ENCODE measurements around the gene PEMT. TPM values are rescaled to one million over a fixed set of nuclear protein-coding genes. Genes with fewer than 3 reads are reported as not detected.

The PEMT gene
- total RNA-seq, 1 experiment from 2014 or later, result 25.6 TPM

DNA sequence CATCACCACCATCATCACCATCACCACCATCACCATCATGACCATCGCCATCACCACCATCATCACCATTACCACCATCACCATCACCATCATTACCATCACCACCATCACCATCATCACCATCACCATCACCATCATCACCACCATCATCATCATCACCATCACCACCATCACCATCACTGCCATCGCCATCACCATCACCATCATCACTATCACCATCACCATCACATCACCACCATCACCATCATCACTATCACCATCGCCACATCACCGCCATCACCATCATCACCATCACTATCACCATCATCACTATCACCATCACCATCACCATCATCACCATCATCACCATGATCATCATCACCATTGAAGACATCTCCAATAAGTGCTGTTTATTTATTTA, 131.5 kb downstream of the PEMT start:
- intact Hi-C loops (cut with micrococcal nuclease; ENCODE audit: unreplicated experiment), result no loop called here
- TF ChIP-seq, protein P1, sequence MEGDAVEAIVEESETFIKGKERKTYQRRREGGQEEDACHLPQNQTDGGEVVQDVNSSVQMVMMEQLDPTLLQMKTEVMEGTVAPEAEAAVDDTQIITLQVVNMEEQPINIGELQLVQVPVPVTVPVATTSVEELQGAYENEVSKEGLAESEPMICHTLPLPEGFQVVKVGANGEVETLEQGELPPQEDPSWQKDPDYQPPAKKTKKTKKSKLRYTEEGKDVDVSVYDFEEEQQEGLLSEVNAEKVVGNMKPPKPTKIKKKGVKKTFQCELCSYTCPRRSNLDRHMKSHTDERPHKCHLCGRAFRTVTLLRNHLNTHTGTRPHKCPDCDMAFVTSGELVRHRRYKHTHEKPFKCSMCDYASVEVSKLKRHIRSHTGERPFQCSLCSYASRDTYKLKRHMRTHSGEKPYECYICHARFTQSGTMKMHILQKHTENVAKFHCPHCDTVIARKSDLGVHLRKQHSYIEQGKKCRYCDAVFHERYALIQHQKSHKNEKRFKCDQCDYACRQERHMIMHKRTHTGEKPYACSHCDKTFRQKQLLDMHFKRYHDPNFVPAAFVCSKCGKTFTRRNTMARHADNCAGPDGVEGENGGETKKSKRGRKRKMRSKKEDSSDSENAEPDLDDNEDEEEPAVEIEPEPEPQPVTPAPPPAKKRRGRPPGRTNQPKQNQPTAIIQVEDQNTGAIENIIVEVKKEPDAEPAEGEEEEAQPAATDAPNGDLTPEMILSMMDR (IDR thresholded peaks at IDR 0.05; ENCODE audit: unreplicated experiment), result no peak
- no peak for DNase-seq
- Mint-ChIP-seq H3K27me3 (ENCODE audit: unreplicated experiment) (peaks cover 65% of the 10 kb centered on the region), H3K4me3 (ENCODE audit: low read depth, unreplicated experiment) (no peak overlapping the region), H3K9me3 (ENCODE audit: low read depth, unreplicated experiment) (peaks cover 5% of the 10 kb centered on the region), H3K27ac (ENCODE audit: unreplicated experiment) (no peak overlapping the region), H3K36me3 (ENCODE audit: insufficient read depth, unreplicated experiment) (no peaks in the 10 kb centered on the region), H3K4me1 (ENCODE audit: low read depth, unreplicated experiment) (no peaks in the 10 kb centered on the region)
- CTCF ChIA-PET, result no interaction called here
- no TSS peak for BruUV-seq (replicated peaks)

DNA sequence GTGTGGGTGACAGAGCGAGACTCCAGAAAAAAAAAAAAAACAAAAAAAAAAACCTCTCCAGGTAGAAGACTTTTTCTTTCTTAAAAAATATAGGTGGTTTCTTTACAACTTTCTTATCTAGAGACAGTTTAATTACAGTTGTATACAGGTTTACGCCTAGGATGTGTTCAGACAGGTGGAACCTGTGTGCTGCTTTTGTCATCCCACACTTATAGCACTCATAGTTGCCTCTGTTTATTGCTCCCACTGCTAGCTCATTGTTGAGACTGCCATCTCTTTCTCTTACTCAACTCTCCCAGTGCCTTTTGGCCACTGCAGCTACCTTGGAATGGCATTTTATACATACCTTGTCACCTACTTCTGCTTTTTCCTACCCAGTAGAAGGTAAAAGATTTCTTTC, 133.8 kb downstream of the PEMT start:
- Mint-ChIP-seq H3K36me3 (ENCODE audit: insufficient read depth, unreplicated experiment) (no peaks in the 10 kb centered on the region), H3K4me3 (ENCODE audit: low read depth, unreplicated experiment) (no peak overlapping the region), H3K9me3 (ENCODE audit: low read depth, unreplicated experiment) (peaks cover 5% of the 10 kb centered on the region), H3K4me1 (ENCODE audit: low read depth, unreplicated experiment) (no peaks in the 10 kb centered on the region), H3K27me3 (ENCODE audit: unreplicated experiment) (peaks cover 73% of the 10 kb centered on the region), H3K27ac (ENCODE audit: unreplicated experiment) (no peak overlapping the region)
- CTCF ChIA-PET, result no interaction called here
- BruUV-seq (replicated peaks), result no TSS peak
- TF ChIP-seq, protein P1 (IDR thresholded peaks at IDR 0.05; ENCODE audit: unreplicated experiment), result no peak
- intact Hi-C loops (cut with micrococcal nuclease; ENCODE audit: unreplicated experiment), result no loop called here
- no peak for DNase-seq

DNA sequence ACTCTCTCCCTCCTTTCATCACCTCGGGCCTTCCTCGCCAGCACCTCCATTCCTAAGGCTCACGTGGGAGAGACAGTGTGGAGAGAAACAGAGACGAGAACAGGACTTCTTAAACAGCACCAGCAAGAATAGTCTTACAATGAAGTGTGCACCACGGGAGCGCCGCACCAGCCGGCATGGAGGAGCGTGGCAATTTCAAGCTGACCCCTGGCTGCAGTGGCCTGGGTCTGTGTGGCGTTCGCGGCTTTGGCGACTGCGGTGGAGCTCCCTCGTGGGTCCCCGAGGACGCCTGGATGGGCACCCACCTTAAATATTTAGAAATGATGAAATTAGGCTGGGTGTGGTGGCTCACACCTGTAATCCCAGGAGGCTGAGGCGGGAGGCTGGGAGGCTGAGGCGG, 135.3 kb downstream of the PEMT start:
- H3K36me3 Mint-ChIP-seq (ENCODE audit: insufficient read depth, unreplicated experiment), result no peaks in the 10 kb centered on the region
- TF ChIP-seq, protein P1 (IDR thresholded peaks at IDR 0.05; ENCODE audit: unreplicated experiment), result no peak
- H3K27ac Mint-ChIP-seq (ENCODE audit: unreplicated experiment), result no peak overlapping the region
- H3K27me3 Mint-ChIP-seq (ENCODE audit: unreplicated experiment), result peaks cover 73% of the 10 kb centered on the region
- H3K4me1 Mint-ChIP-seq (ENCODE audit: low read depth, unreplicated experiment), result no peaks in the 10 kb centered on the region
- H3K4me3 Mint-ChIP-seq (ENCODE audit: low read depth, unreplicated experiment), result no peak overlapping the region
- CTCF ChIA-PET, result no interaction called here
- DNase-seq, result no peak
- intact Hi-C loops (cut with micrococcal nuclease; ENCODE audit: unreplicated experiment), result no loop called here
- H3K9me3 Mint-ChIP-seq (ENCODE audit: low read depth, unreplicated experiment), result peaks cover 5% of the 10 kb centered on the region
- BruUV-seq (replicated peaks), result no TSS peak

Other genes with a start within 250 kb of the PEMT start
- gene MED9, start 114.7 kb downstream of the PEMT start, total RNA-seq (2022), result 12.3 and 12.7 TPM in 2 replicates
- not detected in 2 replicates for gene RASD1, start 95.3 kb downstream of the PEMT start, total RNA-seq (2022)
- 38.0 and 43.4 TPM in 2 replicates for gene RAI1, start 89.8 kb upstream of the PEMT start, total RNA-seq (2022)
- gene SREBF1, start 245.3 kb upstream of the PEMT start, total RNA-seq (2022), result 104 and 110 TPM in 2 replicates

Data from Calu3 (cell line).